SKM-1 (cell line): ENCODE results near the gene CDYL2.
"Not testable (repeated sequence)": the region's sequence is repeated elsewhere in the genome, so short reads cannot be mapped to it uniquely, and the experiment has no call there.

Source experiments
- DNase-seq: peaks from one replicate; lab custom pipeline; 2025; ENCODE audit not compliant: unreplicated experiment; lab: John Stamatoyannopoulos, UW

Gene CDYL2

GRCh38 chr16:80804526-80805383, at the start of gene CDYL2:
Gene CDYL2 (minus strand): TSS chr16:80804598. CDS start chr16:80804173, 425 bp downstream.
- peak; percentile 25 for DNase-seq

GRCh38 chr16:80852261-80852872, 48.0 kb upstream of the CDYL2 start:
- DNase-seq = peak; percentile 12

GRCh38 chr16:80851831-80852230, 47.4 kb upstream of the CDYL2 start:
- no peak for DNase-seq

GRCh38 chr16:80850757-80851156, 46.4 kb upstream of the CDYL2 start:
- no peak for DNase-seq

- DNase-seq = no peak
These were observed 44.5 kb upstream of the CDYL2 start for GRCh38 chr16:80848862-80849261.

GRCh38 chr16:80846680-80847079, 42.3 kb upstream of the CDYL2 start:
- DNase-seq = no peak

- DNase-seq = no peak
These were observed 41.9 kb upstream of the CDYL2 start for GRCh38 chr16:80846275-80846674.

- no peak for DNase-seq
These were observed 40.0 kb upstream of the CDYL2 start for GRCh38 chr16:80844395-80844794.

- DNase-seq = no peak
These were observed 36.8 kb upstream of the CDYL2 start for GRCh38 chr16:80841231-80841630.

GRCh38 chr16:80837533-80838147, 33.2 kb upstream of the CDYL2 start:
- DNase-seq = no peak

- no peak for DNase-seq
These were observed 32.4 kb upstream of the CDYL2 start for GRCh38 chr16:80836846-80837245.

- DNase-seq = no peak
These were observed 31.8 kb upstream of the CDYL2 start for GRCh38 chr16:80836202-80836601.

GRCh38 chr16:80831039-80831438, 26.6 kb upstream of the CDYL2 start:
- no peak for DNase-seq

GRCh38 chr16:80828495-80828894, 24.1 kb upstream of the CDYL2 start:
- DNase-seq = no peak

- no peak for DNase-seq
These were observed 22.6 kb upstream of the CDYL2 start for GRCh38 chr16:80827007-80827406.

- no peak for DNase-seq
These were observed 21.0 kb upstream of the CDYL2 start for GRCh38 chr16:80825365-80825758.

GRCh38 chr16:80824623-80825364, 20.4 kb upstream of the CDYL2 start:
- DNase-seq = peak; percentile 63

GRCh38 chr16:80819988-80820387, 15.6 kb upstream of the CDYL2 start:
- DNase-seq = no peak

GRCh38 chr16:80816356-80816755, 12.0 kb upstream of the CDYL2 start:
- no peak for DNase-seq

- not testable (repeated sequence) for DNase-seq
These were observed 10.9 kb upstream of the CDYL2 start for GRCh38 chr16:80815278-80815677.

GRCh38 chr16:80812593-80812992, 8.2 kb upstream of the CDYL2 start:
- no peak for DNase-seq
